HepG2 (cell line): ENCODE results near the gene DNAJC12. TPM values are rescaled to one million over a fixed set of nuclear protein-coding genes. Genes with fewer than 3 reads are reported as not detected.

Experiments
- AKAP8 ChIP-seq: sonication (generic); formaldehyde crosslinking; IDR thresholded peaks from 2 replicates; pipeline ENCODE4 v1.5.1; 2020; ENCODE audit warnings: mild to moderate bottlenecking, missing genetic modification reagents
- TP53 ChIP-seq: sonication (generic); formaldehyde crosslinking; conservative IDR thresholded peaks from 2 replicates; pipeline ENCODE4 v1.4.0; 2020; ENCODE audit warnings: missing genetic modification reagents
- polyA plus RNA-seq, 8 experiments: library from polyadenylated mRNA; depleted of rRNA in 3 of 8; stranded (reverse) in 7 of 8; unstranded in 1 of 8; fragments of >200 nt; fragmentation: Illumina TruSeq in 4 of 8; extraction: Trizol in 4 of 8; gene quantifications; 2 replicates each; pipeline versions ENCODE4 v1.2.1 to v1.2.3, GENCODE V29; 2011 to 2016; ENCODE audit warnings: low read depth in 4 of 8, missing spikeins in 1 of 8, mixed read lengths in 1 of 8; ENCODE audit not compliant: insufficient read depth in 1 of 8
- total RNA-seq, 5 experiments: library from RNA; depleted of rRNA; stranded (reverse); fragments of >200 nt; fragmentation: Illumina TruSeq; extraction: Trizol; gene quantifications; 2 replicates each; pipeline ENCODE4 v1.2.3, GENCODE V29; 2016; ENCODE audit warnings: low read depth in 1 of 5
- TF ChIP-seq, protein P1 (sequence below), 2 experiments: fragments of 450-650 bp in 1 of 2; sonication (generic) in 1 of 2; formaldehyde crosslinking in 1 of 2; IDR thresholded peaks; 2 replicates each; pipeline versions ENCODE4 v1.6.1 to v1.8.0; 2016 to 2022; ENCODE audit warnings: antibody characterized with exemption in 1 of 2, mild to moderate bottlenecking in 1 of 2, missing genetic modification reagents in 1 of 2
- TF ChIP-seq, protein P2 (sequence below): sonication (generic); formaldehyde crosslinking; IDR thresholded peaks from 2 replicates; pipeline ENCODE4 v1.4.0; 2020; ENCODE audit warnings: mild to moderate bottlenecking, missing genetic modification reagents, borderline replicate concordance
- TF ChIP-seq, protein P3 (sequence below): sonication (generic); formaldehyde crosslinking; IDR thresholded peaks from 2 replicates; pipeline ENCODE4 v1.5.0; 2020; ENCODE audit warnings: mild to moderate bottlenecking, missing genetic modification reagents, borderline replicate concordance

Gene DNAJC12
- total and polyA plus RNA-seq, 2 of the 13 experiments (the other 11 are each of a cell fraction or from before 2014, with no cell fraction given) = 11.6 to 43.9 TPM

DNA sequence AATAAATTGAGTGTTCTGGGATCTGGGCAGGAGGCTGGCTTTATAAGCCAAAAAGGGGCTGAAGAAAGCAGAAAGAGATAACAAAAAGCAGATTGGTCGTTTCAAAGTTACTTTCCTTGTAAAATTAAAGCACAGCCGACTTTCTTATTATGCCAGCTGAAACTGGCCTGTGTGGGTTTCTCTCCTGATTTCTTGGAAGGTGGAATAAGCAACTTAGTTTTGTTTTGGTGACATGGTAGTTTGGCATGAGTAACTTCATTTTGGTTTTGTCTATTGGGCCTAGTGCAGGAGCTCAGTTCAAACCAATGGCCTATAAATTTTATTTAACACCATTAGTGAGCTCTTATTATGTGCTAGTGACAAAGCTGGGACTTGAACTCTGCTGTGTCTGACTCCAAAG, 13.2 kb upstream of the DNAJC12 start (continued):
- TF ChIP-seq, protein P1, sequence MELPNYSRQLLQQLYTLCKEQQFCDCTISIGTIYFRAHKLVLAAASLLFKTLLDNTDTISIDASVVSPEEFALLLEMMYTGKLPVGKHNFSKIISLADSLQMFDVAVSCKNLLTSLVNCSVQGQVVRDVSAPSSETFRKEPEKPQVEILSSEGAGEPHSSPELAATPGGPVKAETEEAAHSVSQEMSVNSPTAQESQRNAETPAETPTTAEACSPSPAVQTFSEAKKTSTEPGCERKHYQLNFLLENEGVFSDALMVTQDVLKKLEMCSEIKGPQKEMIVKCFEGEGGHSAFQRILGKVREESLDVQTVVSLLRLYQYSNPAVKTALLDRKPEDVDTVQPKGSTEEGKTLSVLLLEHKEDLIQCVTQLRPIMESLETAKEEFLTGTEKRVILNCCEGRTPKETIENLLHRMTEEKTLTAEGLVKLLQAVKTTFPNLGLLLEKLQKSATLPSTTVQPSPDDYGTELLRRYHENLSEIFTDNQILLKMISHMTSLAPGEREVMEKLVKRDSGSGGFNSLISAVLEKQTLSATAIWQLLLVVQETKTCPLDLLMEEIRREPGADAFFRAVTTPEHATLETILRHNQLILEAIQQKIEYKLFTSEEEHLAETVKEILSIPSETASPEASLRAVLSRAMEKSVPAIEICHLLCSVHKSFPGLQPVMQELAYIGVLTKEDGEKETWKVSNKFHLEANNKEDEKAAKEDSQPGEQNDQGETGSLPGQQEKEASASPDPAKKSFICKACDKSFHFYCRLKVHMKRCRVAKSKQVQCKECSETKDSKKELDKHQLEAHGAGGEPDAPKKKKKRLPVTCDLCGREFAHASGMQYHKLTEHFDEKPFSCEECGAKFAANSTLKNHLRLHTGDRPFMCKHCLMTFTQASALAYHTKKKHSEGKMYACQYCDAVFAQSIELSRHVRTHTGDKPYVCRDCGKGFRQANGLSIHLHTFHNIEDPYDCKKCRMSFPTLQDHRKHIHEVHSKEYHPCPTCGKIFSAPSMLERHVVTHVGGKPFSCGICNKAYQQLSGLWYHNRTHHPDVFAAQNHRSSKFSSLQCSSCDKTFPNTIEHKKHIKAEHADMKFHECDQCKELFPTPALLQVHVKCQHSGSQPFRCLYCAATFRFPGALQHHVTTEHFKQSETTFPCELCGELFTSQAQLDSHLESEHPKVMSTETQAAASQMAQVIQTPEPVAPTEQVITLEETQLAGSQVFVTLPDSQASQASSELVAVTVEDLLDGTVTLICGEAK (IDR thresholded peaks at IDR 0.05) = no peak
- TF ChIP-seq, protein P1 (CRISPR knock-in tag; IDR thresholded peaks at IDR 0.05) = no peak
- no peak for TF ChIP-seq AKAP8 (CRISPR knock-in tag)
- no peak for TF ChIP-seq TP53 (CRISPR knock-in tag)
- TF ChIP-seq, protein P2, sequence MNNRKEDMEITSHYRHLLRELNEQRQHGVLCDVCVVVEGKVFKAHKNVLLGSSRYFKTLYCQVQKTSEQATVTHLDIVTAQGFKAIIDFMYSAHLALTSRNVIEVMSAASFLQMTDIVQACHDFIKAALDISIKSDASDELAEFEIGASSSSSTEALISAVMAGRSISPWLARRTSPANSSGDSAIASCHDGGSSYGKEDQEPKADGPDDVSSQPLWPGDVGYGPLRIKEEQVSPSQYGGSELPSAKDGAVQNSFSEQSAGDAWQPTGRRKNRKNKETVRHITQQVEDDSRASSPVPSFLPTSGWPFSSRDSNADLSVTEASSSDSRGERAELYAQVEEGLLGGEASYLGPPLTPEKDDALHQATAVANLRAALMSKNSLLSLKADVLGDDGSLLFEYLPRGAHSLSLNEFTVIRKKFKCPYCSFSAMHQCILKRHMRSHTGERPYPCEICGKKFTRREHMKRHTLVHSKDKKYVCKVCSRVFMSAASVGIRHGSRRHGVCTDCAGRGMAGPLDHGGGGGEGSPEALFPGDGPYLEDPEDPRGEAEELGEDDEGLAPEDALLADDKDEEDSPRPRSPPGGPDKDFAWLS (CRISPR knock-in tag) = no peak
- TF ChIP-seq, protein P3, sequence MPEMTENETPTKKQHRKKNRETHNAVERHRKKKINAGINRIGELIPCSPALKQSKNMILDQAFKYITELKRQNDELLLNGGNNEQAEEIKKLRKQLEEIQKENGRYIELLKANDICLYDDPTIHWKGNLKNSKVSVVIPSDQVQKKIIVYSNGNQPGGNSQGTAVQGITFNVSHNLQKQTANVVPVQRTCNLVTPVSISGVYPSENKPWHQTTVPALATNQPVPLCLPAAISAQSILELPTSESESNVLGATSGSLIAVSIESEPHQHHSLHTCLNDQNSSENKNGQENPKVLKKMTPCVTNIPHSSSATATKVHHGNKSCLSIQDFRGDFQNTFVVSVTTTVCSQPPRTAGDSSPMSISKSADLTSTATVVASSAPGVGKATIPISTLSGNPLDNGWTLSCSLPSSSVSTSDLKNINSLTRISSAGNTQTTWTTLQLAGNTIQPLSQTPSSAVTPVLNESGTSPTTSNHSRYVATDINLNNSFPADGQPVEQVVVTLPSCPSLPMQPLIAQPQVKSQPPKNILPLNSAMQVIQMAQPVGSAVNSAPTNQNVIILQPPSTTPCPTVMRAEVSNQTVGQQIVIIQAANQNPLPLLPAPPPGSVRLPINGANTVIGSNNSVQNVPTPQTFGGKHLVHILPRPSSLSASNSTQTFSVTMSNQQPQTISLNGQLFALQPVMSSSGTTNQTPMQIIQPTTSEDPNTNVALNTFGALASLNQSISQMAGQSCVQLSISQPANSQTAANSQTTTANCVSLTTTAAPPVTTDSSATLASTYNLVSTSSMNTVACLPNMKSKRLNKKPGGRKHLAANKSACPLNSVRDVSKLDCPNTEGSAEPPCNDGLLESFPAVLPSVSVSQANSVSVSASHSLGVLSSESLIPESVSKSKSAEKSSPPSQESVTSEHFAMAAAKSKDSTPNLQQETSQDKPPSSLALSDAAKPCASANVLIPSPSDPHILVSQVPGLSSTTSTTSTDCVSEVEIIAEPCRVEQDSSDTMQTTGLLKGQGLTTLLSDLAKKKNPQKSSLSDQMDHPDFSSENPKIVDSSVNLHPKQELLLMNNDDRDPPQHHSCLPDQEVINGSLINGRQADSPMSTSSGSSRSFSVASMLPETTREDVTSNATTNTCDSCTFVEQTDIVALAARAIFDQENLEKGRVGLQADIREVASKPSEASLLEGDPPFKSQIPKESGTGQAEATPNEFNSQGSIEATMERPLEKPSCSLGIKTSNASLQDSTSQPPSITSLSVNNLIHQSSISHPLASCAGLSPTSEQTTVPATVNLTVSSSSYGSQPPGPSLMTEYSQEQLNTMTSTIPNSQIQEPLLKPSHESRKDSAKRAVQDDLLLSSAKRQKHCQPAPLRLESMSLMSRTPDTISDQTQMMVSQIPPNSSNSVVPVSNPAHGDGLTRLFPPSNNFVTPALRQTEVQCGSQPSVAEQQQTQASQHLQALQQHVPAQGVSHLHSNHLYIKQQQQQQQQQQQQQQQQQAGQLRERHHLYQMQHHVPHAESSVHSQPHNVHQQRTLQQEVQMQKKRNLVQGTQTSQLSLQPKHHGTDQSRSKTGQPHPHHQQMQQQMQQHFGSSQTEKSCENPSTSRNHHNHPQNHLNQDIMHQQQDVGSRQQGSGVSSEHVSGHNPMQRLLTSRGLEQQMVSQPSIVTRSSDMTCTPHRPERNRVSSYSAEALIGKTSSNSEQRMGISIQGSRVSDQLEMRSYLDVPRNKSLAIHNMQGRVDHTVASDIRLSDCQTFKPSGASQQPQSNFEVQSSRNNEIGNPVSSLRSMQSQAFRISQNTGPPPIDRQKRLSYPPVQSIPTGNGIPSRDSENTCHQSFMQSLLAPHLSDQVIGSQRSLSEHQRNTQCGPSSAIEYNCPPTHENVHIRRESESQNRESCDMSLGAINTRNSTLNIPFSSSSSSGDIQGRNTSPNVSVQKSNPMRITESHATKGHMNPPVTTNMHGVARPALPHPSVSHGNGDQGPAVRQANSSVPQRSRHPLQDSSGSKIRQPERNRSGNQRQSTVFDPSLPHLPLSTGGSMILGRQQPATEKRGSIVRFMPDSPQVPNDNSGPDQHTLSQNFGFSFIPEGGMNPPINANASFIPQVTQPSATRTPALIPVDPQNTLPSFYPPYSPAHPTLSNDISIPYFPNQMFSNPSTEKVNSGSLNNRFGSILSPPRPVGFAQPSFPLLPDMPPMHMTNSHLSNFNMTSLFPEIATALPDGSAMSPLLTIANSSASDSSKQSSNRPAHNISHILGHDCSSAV (CRISPR knock-in tag) = no peak
